PFSK-1 (cell line): ENCODE data around the gene TRA2B.

Experiments used
- FOXP2 ChIP-seq: optimal IDR thresholded peaks from 2 replicates; pipeline ENCODE3; 2011; ENCODE audit warnings: borderline replicate concordance, control low read depth, inconsistent platforms; ENCODE audit not compliant: insufficient read depth; ENCODE audit errors: extremely low read length, extremely low read depth
- POLR2AphosphoS5 ChIP-seq: IDR thresholded peaks from 2 replicates; pipeline ENCODE4 v1.6.1; 2012; ENCODE audit warnings: low read depth, mild to moderate bottlenecking, control low read depth, low read length, moderate library complexity
- SIN3A ChIP-seq: IDR thresholded peaks from 2 replicates; pipeline ENCODE4 v1.6.1; 2012; ENCODE audit warnings: mild to moderate bottlenecking, low read length, moderate library complexity, borderline replicate concordance; ENCODE audit not compliant: insufficient read depth
- TAF1 ChIP-seq: IDR thresholded peaks from 2 replicates; pipeline ENCODE4 v1.6.1; 2012; ENCODE audit warnings: low read length, control low read depth, borderline replicate concordance; ENCODE audit not compliant: insufficient read depth
- TF ChIP-seq, protein P1 (sequence below), 2 experiments: IDR thresholded peaks; 2 replicates each; pipeline versions ENCODE4 v1.6.1 to v1.8.0; 2011 to 2012; ENCODE audit warnings: low read depth in 2 of 2, low read length in 2 of 2, control low read depth in 1 of 2, inconsistent platforms in 1 of 2, mild to moderate bottlenecking in 1 of 2, moderate library complexity in 1 of 2; ENCODE audit not compliant: insufficient read depth in 1 of 2

The TRA2B gene

DNA sequence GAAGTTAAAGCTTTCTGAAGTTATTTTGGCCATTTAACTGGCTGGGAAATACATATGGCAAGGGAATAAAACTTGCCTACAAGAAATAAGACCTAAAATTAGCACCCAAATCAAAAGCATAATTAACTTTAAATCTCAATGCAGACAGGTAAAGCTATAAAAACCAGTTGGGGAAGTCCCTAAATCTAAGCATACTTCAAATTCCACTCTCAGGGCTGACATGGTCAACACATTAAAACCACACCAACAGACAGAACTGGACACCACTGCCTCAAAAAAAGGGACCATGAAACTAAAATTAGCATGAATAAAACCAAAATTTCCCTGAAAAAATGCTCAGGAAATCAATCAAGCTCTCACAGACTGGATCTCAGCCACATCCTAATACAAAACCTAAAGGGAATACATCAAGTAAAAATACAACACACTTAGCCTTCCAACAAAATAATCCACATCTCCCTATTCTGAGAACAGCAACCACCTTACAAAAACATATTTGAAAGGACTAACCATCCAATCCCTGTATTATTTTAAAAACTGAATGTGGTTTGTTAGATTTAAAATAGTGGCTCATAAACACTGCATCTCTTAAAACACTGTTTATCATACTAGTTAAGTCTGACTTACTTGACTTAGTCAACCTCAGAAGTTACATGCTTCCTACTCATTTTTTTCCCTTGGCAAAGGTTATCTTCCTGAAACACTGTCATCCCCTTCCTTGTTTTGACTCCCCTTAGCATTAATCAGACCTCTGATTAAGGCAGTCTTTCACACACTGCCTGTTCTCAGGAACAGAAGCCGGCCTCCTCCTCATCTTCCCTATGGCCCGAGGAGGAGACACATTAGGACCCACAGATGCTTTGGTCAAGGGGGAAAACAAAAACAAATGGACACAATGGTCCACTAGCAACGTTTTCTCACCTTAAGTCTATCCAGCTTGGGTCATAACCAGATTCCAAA is 8.3 kb downstream of the TRA2B start:
- no peak for TF ChIP-seq FOXP2
- TF ChIP-seq, protein P1, sequence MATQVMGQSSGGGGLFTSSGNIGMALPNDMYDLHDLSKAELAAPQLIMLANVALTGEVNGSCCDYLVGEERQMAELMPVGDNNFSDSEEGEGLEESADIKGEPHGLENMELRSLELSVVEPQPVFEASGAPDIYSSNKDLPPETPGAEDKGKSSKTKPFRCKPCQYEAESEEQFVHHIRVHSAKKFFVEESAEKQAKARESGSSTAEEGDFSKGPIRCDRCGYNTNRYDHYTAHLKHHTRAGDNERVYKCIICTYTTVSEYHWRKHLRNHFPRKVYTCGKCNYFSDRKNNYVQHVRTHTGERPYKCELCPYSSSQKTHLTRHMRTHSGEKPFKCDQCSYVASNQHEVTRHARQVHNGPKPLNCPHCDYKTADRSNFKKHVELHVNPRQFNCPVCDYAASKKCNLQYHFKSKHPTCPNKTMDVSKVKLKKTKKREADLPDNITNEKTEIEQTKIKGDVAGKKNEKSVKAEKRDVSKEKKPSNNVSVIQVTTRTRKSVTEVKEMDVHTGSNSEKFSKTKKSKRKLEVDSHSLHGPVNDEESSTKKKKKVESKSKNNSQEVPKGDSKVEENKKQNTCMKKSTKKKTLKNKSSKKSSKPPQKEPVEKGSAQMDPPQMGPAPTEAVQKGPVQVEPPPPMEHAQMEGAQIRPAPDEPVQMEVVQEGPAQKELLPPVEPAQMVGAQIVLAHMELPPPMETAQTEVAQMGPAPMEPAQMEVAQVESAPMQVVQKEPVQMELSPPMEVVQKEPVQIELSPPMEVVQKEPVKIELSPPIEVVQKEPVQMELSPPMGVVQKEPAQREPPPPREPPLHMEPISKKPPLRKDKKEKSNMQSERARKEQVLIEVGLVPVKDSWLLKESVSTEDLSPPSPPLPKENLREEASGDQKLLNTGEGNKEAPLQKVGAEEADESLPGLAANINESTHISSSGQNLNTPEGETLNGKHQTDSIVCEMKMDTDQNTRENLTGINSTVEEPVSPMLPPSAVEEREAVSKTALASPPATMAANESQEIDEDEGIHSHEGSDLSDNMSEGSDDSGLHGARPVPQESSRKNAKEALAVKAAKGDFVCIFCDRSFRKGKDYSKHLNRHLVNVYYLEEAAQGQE (IDR thresholded peaks at IDR 0.05; ENCODE audit: insufficient read depth in 1 of 2, low read depth in 2 of 2, low read length in 2 of 2): no peak

DNA sequence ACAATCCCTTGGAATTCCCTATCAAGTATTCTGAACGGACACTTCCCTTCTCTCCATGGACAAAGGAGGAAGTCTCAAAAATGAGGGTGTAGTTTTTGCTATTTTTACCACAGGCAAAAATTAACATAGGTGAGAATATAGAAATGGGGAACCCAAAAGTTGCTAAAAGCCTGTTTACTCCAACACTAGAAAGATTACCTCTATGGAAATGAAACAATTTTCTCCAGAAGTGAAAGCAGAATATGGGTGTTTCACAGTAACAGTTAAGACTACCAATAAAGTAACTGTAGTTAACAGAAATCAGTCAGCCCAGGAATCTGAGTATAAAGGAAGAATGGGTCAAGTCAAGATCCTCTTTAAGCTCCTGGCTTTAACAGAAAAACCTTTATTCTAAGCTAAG is 9.3 kb downstream of the TRA2B start:
- TF ChIP-seq POLR2AphosphoS5 (no peak), TAF1 (no peak), SIN3A (no peak), FOXP2 (no peak)
- TF ChIP-seq, protein P1 (IDR thresholded peaks at IDR 0.05; ENCODE audit: insufficient read depth in 1 of 2, low read depth in 2 of 2, low read length in 2 of 2): no peak

DNA sequence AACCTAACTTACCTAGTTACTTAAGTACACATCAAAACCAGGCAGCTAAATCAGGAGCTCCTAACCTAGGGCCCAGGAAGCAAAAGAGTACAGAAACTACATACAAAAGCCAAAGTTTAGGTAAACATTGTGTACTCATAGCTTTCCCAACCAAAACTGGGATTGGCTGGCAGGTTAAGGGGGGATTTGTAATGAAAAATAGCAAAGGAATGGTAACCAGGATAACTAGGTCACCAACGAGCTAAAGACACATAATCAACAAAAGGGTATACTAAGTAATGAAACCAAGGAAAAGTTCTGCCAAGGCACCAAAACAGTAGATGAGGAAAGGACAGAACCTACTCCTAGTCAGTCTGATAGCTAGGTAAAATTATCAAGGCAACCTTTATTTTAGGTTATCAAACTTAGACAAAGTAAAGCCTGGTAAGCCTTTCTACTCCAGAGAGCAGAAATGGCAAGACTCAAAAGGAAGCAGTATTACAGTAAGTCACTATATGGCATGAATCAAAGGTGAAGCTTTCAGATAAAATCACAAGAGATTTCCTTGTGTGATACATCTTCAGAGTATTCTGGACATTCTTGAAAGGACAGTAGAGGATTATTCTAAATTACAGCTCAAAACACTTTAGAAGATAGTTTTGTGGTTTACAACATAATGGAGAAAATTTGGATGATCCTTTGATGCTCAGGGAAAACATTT is 10.2 kb downstream of the TRA2B start:
- TF ChIP-seq, protein P1 (IDR thresholded peaks at IDR 0.05; ENCODE audit: insufficient read depth in 1 of 2, low read depth in 2 of 2, low read length in 2 of 2): no peak
- no peak for TF ChIP-seq SIN3A
- no peak for TF ChIP-seq TAF1
- TF ChIP-seq POLR2AphosphoS5: no peak
- TF ChIP-seq FOXP2: no peak

DNA sequence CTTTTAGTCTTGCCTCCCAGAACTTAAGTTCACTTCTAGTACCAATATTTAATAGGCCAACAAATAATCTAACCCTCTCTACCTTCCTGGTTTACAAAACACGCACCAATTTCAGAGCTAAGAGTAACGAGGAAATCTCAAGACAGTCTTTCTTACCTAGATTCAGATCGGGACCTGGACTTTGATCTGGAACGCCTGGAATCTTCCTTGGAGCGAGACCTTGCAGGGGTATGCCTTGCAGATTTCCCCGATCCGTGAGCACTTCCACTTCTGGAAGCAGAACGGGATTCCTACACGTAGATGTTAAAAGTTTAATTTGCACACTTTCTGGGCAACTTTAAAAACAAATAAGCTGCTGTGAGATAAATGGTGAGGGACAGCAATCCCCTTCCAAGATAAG is 11.4 kb downstream of the TRA2B start:
- TF ChIP-seq, protein P1 (IDR thresholded peaks at IDR 0.05; ENCODE audit: insufficient read depth in 1 of 2, low read depth in 2 of 2, low read length in 2 of 2): no peak
- TF ChIP-seq SIN3A (no peak), TAF1 (no peak), FOXP2 (no peak), POLR2AphosphoS5 (no peak)
